Activated CD8-positive, alpha-beta T cell treated with anti-CD3 and anti-CD28 coated beads, Interleukin-2, amount 10 ng/mL, durations not matched to agents 7 days and 5 days (primary cell): ENCODE results near the gene GABBR1. TPM values are rescaled to one million over a fixed set of nuclear protein-coding genes. Genes with fewer than 3 reads are reported as not detected.
A peak's percentile ranks its signal among the peaks of the same experiment; 100 is the strongest.

Experiments used
- ATAC-seq: fragments of 150-1000 bp; cut with Tn5 transposase; one replicate; pipeline ENCODE4 v1.10.0; 2021; ENCODE audit warnings: moderate library complexity
- CTCF ChIA-PET: fragments of 350-600 bp; sonication (Branson Sonifier 250); formaldehyde crosslinking; loops from one replicate; lab custom pipeline; 2021; ENCODE audit warnings: antibody characterized with exemption; lab: Charles Lee
- POLR2A ChIA-PET: fragments of 350-600 bp; sonication (Branson Sonifier 250); formaldehyde crosslinking; loops from one replicate; lab custom pipeline; 2021; ENCODE audit warnings: antibody characterized with exemption; lab: Charles Lee
- DNase-seq: peaks from one replicate; pipeline ENCODE4 v3.0.0-alpha.2; 2020
- H3K27ac Mint-ChIP-seq: one replicate; pipeline ENCODE4 v1.8.0; 2021; ENCODE audit warnings: mild to moderate bottlenecking, mixed read lengths
- H3K27me3 Mint-ChIP-seq: one replicate; pipeline ENCODE4 v1.8.0; 2021; ENCODE audit warnings: low read depth, mixed read lengths
- H3K36me3 Mint-ChIP-seq: one replicate; pipeline ENCODE4 v1.8.0; 2021; ENCODE audit warnings: low read depth, mixed read lengths
- H3K4me1 Mint-ChIP-seq: one replicate; pipeline ENCODE4 v1.8.0; 2021; ENCODE audit warnings: low read depth, mixed read lengths
- H3K4me3 Mint-ChIP-seq: one replicate; pipeline ENCODE4 v1.8.0; 2021; ENCODE audit warnings: mild to moderate bottlenecking, mixed read lengths
- H3K9me3 Mint-ChIP-seq: one replicate; pipeline ENCODE4 v1.8.0; 2022; ENCODE audit warnings: mixed read lengths; ENCODE audit not compliant: insufficient read depth
- total RNA-seq, 2 experiments: library from RNA; stranded (reverse); gene quantifications; one replicate each; pipeline ENCODE4 v1.2.3, GENCODE V29; 2021

The GABBR1 gene
- total RNA-seq, 2 experiments from 2014 or later: 3.2 to 3.7 TPM

DNA sequence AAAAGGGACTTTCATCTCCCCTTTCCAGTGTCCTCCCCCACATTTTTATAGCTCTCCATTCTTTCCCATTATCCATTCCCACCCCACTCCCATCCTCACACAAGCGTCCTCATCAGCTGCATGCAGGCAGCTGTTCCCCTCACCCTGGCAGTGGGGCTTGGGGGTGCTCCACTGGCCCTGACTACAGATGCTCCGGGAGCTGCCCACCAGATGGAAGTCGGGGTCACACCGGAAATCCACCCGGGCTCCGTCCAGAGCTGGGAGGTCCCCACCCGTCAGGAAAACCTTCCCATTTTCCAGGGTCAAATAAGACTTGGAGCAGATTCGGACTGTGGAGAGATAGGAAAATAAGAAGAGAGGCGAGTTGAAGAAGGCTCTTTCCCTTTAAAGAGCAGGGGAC is 2.7 kb downstream of the GABBR1 start:
- H3K36me3 Mint-ChIP-seq: no peaks in the 10 kb centered on the region
- no peak overlapping the region for H3K27ac Mint-ChIP-seq
- no peaks in the 10 kb centered on the region for H3K9me3 Mint-ChIP-seq
- DNase-seq: no peak
- H3K4me3 Mint-ChIP-seq: no peak overlapping the region
- ChIA-PET CTCF (interaction anchor here (0.9 to 4.0 kb wide), 3 partner anchors 9 to 23 kb away, joined by 3 to 22 read pairs (median 20); no protein-coding TSS in a partner anchor), POLR2A (no interaction called here)
- ATAC-seq: no peak
- H3K4me1 Mint-ChIP-seq: peaks cover 36% of the 10 kb centered on the region
- peaks cover 68% of the 10 kb centered on the region for H3K27me3 Mint-ChIP-seq

DNA sequence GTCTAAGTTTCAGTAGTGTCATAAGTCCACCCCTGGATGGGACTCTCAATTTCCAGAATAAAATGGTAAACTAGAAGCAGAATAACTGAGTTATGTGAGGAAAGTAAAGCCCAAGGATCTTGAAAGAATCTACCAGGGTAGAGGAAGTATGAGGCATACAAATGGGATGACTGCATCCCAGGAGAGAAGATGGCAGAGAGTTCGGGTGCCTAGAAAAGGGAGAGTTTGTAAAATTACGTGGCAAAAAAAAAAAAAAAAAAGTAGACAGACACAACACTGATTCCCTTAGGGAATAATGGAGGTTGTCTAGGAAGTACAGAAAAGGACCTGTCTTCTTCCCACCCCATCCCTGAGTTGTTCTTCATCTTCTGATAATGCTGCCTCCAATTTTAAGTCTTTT is 3.4 kb downstream of the GABBR1 start:
- H3K4me1 Mint-ChIP-seq: peaks cover 36% of the 10 kb centered on the region

DNA sequence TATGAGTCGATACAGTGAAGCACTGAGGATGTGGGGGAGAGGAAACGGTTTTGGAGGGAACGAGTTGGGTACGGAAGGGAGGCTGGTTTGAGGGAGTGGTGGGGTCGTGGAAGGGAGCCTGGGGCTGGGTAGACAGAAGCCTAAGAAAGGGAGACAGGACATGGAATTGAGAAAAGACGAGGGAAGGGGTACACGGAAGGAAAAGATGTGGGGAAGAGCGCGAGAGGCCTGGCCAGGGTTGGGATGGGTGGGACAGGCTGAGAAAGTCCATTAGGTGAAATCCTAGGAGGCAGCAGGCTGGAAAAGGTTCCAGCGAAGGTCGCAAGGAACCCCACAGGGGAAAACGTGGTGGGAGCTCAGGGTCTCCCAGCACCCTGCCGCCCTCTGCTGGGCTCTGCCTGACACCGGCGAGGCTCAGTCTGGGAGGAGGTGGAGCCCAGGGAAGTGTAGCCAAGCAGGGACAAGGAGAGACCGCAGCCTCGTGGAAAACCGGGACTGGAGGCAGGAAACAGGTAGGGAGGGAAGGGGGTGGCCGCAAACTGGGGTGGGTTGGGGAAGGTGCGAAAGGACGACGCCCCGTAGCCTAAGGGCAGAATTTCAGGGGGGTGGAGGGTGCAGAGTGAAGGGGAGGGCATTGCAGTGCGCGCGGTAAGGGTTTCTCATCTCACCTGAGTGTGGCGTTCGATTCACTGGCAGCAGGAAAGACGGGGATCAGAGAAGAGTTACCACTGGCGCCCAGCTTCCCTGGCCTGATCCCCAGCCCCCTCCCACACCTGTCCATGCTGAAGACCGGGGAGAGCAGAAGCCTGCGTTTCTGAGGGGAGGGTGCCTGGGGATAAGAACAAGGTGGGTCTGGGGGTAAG is 4.3 kb downstream of the GABBR1 start:
- peaks cover 64% of the 10 kb centered on the region for H3K27me3 Mint-ChIP-seq
- peak; percentile 54 for ATAC-seq
- H3K27ac Mint-ChIP-seq: peak overlapping the region; percentile 51

More for the DNA sequence above, 3.4 kb downstream of the GABBR1 start:
- ChIA-PET CTCF (interaction anchor here (1.3 to 4.0 kb wide), 4 partner anchors 10 to 263 kb away, joined by 3 to 22 read pairs (median 12); no protein-coding TSS in a partner anchor), POLR2A (no interaction called here)
- peaks cover 69% of the 10 kb centered on the region for H3K27me3 Mint-ChIP-seq
- no peaks in the 10 kb centered on the region for H3K36me3 Mint-ChIP-seq
- no peak overlapping the region for H3K4me3 Mint-ChIP-seq
- DNase-seq: no peak
- no peak overlapping the region for H3K27ac Mint-ChIP-seq
- ATAC-seq: no peak
- no peaks in the 10 kb centered on the region for H3K9me3 Mint-ChIP-seq

DNA sequence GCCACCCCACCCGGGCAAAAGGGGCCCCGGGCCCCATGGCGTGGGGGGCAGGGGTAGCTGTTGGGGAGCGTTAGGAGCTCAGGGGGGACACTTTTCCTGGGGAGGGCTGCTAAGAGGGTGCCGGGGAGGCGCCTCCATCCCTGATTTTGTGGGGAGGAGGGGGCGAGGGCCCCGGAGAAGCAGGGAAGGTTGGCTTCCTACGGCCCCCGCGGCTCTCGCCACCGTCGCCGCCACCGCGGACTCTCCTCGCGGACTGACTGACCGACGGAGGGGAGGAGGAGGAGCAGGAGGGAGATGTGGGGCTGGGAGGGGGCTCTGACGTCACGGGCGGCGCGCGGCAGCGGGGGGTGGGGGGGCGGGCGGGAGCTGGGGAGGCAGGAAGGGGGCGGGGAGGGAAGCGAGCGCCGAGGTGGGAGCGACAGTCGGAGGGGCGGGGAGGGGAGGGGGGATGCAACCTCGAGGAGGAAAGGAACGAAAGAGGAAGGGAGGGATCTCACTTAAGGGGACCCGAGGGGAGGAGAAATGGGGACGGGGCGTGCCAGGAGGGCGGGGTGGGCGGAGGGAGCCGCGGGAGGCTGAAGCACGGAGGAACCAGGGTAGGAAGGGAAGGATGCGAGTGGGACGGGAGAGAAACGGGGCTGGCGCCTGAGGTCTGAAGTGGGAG is 5.1 kb downstream of the GABBR1 start:
- ATAC-seq (peak; percentile 21), DNase-seq (peak; percentile 39)
- POLR2A ChIA-PET: no interaction called here
- Mint-ChIP-seq H3K27ac (peak overlapping the region; percentile 51), H3K4me1 (peaks cover 27% of the 10 kb centered on the region), H3K9me3 (no peaks in the 10 kb centered on the region), H3K27me3 (peaks cover 58% of the 10 kb centered on the region), H3K4me3 (peak overlapping the region; percentile 82), H3K36me3 (no peaks in the 10 kb centered on the region)
- CTCF ChIA-PET: interaction anchor here (1.0 to 4.0 kb wide), 5 partner anchors 14 to 265 kb away, joined by 3 to 22 read pairs (median 5); no protein-coding TSS in a partner anchor

More for the DNA sequence above, 4.3 kb downstream of the GABBR1 start:
- Mint-ChIP-seq H3K4me1 (peaks cover 33% of the 10 kb centered on the region), H3K36me3 (no peaks in the 10 kb centered on the region), H3K4me3 (peak overlapping the region; percentile 82), H3K9me3 (no peaks in the 10 kb centered on the region)
- CTCF ChIA-PET: interaction anchor here (1.0 to 4.0 kb wide), 5 partner anchors 9 to 264 kb away, joined by 3 to 22 read pairs (median 5); no protein-coding TSS in a partner anchor
- DNase-seq: peak; percentile 56
- POLR2A ChIA-PET: no interaction called here

DNA sequence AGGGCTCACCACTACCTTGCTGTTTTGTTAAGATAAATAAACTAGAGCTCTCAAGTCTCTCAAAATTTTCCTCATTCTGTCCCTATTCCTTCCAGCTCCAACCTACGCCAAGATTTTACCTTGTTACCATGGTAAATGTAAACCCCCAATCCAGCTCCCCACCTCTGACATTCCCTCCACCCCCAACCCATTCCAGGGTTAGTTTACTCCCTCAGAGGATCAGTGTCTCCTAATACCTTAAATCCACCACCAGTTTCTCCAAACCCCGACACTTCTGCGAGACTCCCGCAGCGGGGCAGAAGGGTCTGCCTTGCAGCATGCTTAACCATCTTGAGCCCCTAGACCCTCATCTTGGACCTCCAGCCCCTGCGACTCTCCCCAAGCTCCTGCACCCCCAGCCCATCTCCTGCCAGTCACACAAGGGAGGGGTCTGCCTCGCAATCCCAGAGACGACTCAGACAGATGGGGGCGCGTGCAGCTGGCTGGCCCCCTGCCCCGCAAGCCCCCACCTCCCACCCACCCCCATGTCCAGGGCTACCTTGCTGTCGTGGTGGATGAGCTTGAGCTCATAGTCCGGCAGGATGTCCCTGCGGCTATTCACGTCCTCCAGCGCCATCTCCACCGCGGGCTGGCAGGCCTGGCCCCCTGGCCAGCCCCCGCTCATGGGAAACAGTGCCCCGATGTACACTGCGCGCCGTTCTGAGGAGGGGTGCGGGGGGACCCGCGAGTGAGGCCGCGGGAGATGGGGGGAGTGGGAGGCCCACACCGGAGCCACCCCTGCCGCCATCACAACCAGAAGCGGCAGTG is 5.8 kb downstream of the GABBR1 start:
- H3K9me3 Mint-ChIP-seq: no peaks in the 10 kb centered on the region
- H3K27ac Mint-ChIP-seq: no peak overlapping the region
- no peaks in the 10 kb centered on the region for H3K36me3 Mint-ChIP-seq
- ATAC-seq (no peak), DNase-seq (no peak)
- peak overlapping the region; percentile 48 for H3K4me3 Mint-ChIP-seq
- ChIA-PET POLR2A (no interaction called here), CTCF (interaction anchor here (1.0 to 1.9 kb wide), 3 partner anchors 21 to 27 kb away, joined by 4 to 9 read pairs (median 5); no protein-coding TSS in a partner anchor)
- peaks cover 26% of the 10 kb centered on the region for H3K4me1 Mint-ChIP-seq
- H3K27me3 Mint-ChIP-seq: peaks cover 58% of the 10 kb centered on the region

DNA sequence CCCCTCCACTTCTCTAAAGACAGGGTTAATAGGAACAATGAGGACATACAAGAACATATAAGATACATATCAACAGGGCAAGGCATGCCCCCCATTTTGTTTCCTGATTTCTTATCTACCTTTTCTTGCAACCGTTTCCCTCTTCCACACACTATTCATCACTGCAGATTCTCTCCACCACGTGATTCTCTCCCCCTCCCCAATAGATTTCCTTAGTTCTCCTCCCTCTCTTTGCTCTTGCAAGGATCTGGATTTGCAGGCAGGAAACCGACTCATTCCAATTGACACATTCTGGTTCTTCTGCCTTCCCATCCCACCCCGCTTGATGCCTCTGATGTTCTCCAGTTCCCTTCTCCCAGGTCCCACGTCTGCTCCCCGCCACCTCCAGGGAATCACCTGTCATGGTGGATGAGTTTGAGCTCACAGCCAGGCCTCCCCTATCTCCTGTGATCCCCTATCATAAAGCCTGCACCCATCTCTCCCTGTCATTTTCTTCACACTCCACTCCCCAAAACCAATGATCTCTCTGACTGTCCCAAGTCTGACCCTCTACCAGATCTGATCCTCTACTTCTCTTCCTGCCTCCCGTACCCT is 7.5 kb downstream of the GABBR1 start:
- Mint-ChIP-seq H3K4me1 (peaks cover 12% of the 10 kb centered on the region), H3K9me3 (no peaks in the 10 kb centered on the region), H3K27me3 (peaks cover 43% of the 10 kb centered on the region), H3K36me3 (no peaks in the 10 kb centered on the region), H3K4me3 (no peak overlapping the region), H3K27ac (no peak overlapping the region)
- ATAC-seq (no peak), DNase-seq (no peak)
- POLR2A ChIA-PET: interaction anchor here (0.7 kb wide), 1 partner anchor 22 kb away, joined by 3 read pairs; no protein-coding TSS in a partner anchor
- CTCF ChIA-PET: interaction anchor here (0.5 to 2.8 kb wide), 3 partner anchors 24 to 457 kb away, joined by 3 to 11 read pairs (median 9); no protein-coding TSS in a partner anchor

DNA sequence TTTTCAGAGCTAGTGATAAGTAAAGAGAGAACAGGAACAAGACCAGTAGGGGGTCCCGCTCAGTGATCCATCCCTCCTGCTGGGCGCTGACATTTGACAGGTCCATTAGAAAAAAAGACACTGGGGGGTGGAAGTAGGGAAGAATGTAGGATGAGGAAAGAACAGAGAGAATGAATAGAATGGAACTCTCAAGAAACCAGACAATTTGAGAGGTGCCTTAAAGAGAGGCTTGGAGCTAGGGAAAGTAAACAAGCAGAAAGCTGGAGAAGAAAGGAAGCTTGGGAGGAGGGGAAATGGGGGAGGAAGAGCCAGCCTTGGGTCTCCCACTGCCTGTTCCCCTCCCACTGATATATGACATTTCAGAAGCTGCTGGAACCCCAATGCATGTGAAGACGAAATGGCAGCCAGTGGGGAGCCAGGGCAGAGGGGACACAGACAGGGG is 8.4 kb downstream of the GABBR1 start:
- H3K27me3 Mint-ChIP-seq: peaks cover 35% of the 10 kb centered on the region
- H3K36me3 Mint-ChIP-seq: no peaks in the 10 kb centered on the region
- H3K9me3 Mint-ChIP-seq: no peaks in the 10 kb centered on the region
- no peak for DNase-seq
- ChIA-PET CTCF (interaction anchor here (1.2 to 2.8 kb wide), 3 partner anchors 11 to 29 kb away, joined by 3 to 11 read pairs (median 7); no protein-coding TSS in a partner anchor), POLR2A (no interaction called here)
- ATAC-seq: no peak
- no peak overlapping the region for H3K27ac Mint-ChIP-seq
- no peak overlapping the region for H3K4me3 Mint-ChIP-seq
- H3K4me1 Mint-ChIP-seq: peaks cover 11% of the 10 kb centered on the region

DNA sequence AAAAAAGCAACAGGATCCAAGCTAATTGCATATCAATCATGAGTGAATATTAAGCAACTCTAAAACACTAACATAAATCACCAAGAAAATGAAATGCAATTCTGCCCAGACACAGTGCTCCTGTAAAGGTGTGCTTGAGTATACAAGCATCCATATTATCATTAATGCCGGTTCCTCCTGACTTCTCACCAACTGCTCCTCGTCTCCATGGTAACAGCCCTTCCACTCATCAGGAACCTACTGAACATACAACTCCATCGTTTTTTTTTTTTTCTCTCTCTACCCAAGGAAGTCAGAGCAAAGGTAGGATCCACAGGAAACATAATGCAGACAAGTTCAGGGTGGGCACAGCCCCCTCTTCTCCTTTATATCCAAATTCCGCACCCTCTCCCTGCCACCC is 12.4 kb downstream of the GABBR1 start:
- no peaks in the 10 kb centered on the region for H3K4me1 Mint-ChIP-seq
- H3K4me3 Mint-ChIP-seq: no peak overlapping the region
- no peaks in the 10 kb centered on the region for H3K9me3 Mint-ChIP-seq
- DNase-seq: no peak
- ATAC-seq: no peak
- ChIA-PET CTCF (no interaction called here), POLR2A (no interaction called here)
- H3K36me3 Mint-ChIP-seq: no peaks in the 10 kb centered on the region
- peaks cover 9% of the 10 kb centered on the region for H3K27me3 Mint-ChIP-seq
- no peak overlapping the region for H3K27ac Mint-ChIP-seq

DNA sequence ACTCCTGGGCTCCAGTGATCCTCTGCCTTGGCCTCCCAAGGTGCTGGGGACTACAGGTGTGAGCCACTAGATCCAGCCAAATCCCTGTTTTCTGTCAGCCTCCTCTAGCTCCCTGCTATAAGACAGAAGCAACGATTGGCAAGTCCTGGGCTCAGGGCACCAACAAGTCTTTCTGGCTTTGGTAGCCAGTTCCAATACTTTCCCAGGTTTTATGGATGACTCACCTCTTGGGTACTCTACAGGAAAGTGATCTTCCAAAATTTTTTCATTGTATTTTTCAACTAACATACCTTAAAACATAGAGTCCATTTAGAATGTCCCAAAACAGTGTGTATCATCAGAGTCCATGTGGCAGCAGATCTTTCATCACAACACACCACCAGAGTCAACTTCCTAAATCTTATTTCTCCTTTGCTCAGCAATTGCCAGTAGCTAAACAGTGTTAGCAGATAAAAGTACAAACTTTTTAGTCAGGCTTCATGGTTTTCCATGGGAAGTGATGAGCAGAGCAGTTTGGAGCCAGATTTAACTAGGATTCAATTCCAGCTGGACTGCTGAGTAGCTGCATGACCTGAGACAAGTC is 13.3 kb downstream of the GABBR1 start:
- H3K4me1 Mint-ChIP-seq: no peaks in the 10 kb centered on the region
- H3K27ac Mint-ChIP-seq: no peak overlapping the region
- POLR2A ChIA-PET: no interaction called here
- H3K36me3 Mint-ChIP-seq: no peaks in the 10 kb centered on the region
- CTCF ChIA-PET: interaction anchor here (0.8 kb wide), 1 partner anchor 9 kb away, joined by 3 read pairs; no protein-coding TSS in a partner anchor
- DNase-seq (no peak), ATAC-seq (no peak)
- no peak overlapping the region for H3K4me3 Mint-ChIP-seq
- no peaks in the 10 kb centered on the region for H3K9me3 Mint-ChIP-seq
- H3K27me3 Mint-ChIP-seq: peaks cover 3% of the 10 kb centered on the region

DNA sequence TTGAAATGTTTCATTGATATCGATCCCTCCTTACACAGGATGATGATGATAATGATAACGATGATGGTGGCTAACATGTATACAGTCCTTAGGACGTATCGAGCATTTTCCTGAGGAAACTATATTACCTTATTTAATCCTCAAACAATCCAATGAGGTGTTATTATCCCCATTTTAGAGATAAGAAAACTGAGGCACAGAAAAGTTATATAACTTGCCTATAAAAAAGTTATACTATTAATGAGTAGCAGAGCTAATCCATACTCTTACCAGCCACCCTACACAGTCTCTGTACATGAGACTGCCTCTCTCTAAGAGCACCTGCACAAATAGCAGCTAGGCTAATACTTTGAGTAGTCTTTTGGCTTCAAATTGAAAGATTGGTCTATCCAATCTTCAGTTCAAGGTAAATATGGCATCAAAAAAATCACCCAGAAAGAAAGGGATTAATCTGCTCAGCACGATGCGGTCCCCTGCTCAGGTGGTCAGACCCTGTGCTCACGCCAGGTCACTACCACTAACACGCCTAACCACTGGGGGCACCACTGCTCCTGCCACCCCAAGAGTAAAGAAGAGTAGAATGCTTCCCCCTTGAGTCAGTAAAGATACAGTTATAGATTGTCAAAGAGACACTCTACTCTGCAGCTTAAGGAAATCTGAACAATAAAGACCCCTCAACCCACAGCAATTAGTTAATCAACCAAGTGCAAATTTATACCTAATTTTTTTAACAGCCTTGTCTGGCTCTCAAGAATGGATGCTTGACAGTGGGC is 15.0 kb downstream of the GABBR1 start:
- DNase-seq (no peak), ATAC-seq (no peak)
- H3K4me3 Mint-ChIP-seq: no peak overlapping the region
- no peak overlapping the region for H3K27ac Mint-ChIP-seq
- H3K27me3 Mint-ChIP-seq: no peaks in the 10 kb centered on the region
- no peaks in the 10 kb centered on the region for H3K9me3 Mint-ChIP-seq
- ChIA-PET POLR2A (no interaction called here), CTCF (interaction anchor here (0.7 kb wide), 1 partner anchor 36 kb away, joined by 3 read pairs; no protein-coding TSS in a partner anchor)
- no peaks in the 10 kb centered on the region for H3K36me3 Mint-ChIP-seq
- no peaks in the 10 kb centered on the region for H3K4me1 Mint-ChIP-seq
